SK-N-DZ (cell line): ENCODE results near the gene LRRC10B.

ENCODE experiments used
- DNase-seq: peaks from one replicate; pipeline ENCODE4 v3.0.0-alpha.2; 2015; ENCODE audit warnings: low spot score
- small RNA-seq, 2 experiments: library from RNA; depleted of rRNA; stranded (forward); fragments of <200 nt; gene quantifications; one replicate each; pipeline ENCODE3, GENCODE V24; 2014

LRRC10B gene

GRCh38 chr11:61544466-61544865 is 35.9 kb downstream of the LRRC10B start:
- DNase-seq = no peak

- DNase-seq = no peak
Measured at GRCh38 chr11:61545341-61545740, 36.8 kb downstream of the LRRC10B start.

- DNase-seq = no peak
Measured at GRCh38 chr11:61545921-61546320, 37.4 kb downstream of the LRRC10B start.

- DNase-seq = no peak
Measured at GRCh38 chr11:61546663-61547062, 38.1 kb downstream of the LRRC10B start.

GRCh38 chr11:61547246-61547645 is 38.7 kb downstream of the LRRC10B start:
- no peak for DNase-seq

GRCh38 chr11:61549177-61549576 is 40.6 kb downstream of the LRRC10B start:
- DNase-seq = no peak

GRCh38 chr11:61549662-61550568 is 41.4 kb downstream of the LRRC10B start:
- DNase-seq = no peak

- no peak for DNase-seq
Measured at GRCh38 chr11:61550665-61551227, 42.2 kb downstream of the LRRC10B start.

GRCh38 chr11:61551634-61552033 is 43.1 kb downstream of the LRRC10B start:
- DNase-seq = no peak

- DNase-seq = no peak
Measured at GRCh38 chr11:61552108-61552635, 43.6 kb downstream of the LRRC10B start.

- DNase-seq = no peak
Measured at GRCh38 chr11:61553373-61554171, 45.0 kb downstream of the LRRC10B start.

GRCh38 chr11:61554172-61554988 is 45.8 kb downstream of the LRRC10B start:
- no peak for DNase-seq

- no peak for DNase-seq
Measured at GRCh38 chr11:61555051-61555969, 46.8 kb downstream of the LRRC10B start.

GRCh38 chr11:61555978-61556377 is 47.4 kb downstream of the LRRC10B start:
- DNase-seq = no peak

- DNase-seq = no peak
Measured at GRCh38 chr11:61556621-61557020, 48.1 kb downstream of the LRRC10B start.

Small RNA genes within 50 kb of the gene (small RNA-seq; reads per million reads assigned to genes)
- gene MIR4488 = 0.03 to 0.09 reads per million in 2 experiments
